NCI-H226 (cell line): ENCODE results near the gene ETDB.
"Not testable (repeated sequence)": the region's sequence is repeated elsewhere in the genome, so short reads cannot be mapped to it uniquely, and the experiment has no call there.

Source experiments
- DNase-seq: peaks from one replicate; pipeline ENCODE4 v3.0.0-alpha.2; 2015

The ETDB gene

DNA sequence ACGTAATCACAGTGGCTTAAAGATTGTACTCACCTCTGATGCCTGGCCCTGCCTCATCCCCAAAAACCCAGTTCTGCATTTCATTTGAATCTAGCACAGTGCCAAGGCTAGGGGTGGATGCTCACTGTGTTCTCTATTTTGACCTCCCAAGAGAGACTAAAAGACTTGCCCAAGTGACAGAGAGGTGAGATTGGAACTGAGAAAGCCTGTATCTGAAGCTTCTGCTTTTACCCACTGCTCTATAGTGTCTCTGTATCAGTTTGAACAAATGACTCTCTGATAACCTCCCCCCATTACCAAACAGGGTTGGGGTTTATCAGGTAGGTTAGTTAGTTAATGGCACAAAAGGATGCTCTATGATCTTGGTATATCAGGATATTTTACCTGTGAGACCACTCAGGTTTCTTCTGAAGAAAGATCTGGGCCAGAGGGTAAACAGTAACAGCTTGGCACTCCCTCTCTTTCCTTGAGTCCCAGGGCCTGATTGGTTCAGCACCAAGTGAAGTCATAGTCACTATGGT lies at the start of gene ETDB:
ETDB (minus strand) TSS at position 471 of the 521 bp plus-strand sequence. CDS start 1,265 bp downstream, outside the sequence.
- not testable (repeated sequence) for DNase-seq

DNA sequence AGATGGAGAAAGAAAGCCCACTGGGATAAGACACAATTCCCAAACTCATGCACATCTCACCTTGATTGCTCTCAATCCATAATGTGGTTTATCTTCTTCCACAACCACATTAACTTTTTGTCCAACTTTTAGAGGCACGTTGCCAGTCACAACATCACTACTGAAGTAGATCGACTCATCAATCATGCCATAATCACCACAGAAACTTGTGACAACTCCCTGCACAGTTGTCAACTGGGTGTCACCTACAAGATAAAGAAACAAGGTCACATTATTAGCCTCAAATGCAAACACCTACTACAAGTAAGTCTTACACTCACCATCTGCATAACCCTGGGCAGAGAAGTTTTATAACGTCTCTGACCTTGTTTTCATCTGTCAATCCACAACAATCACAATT lies 49.2 kb upstream of the ETDB start:
- not testable (repeated sequence) for DNase-seq

DNA sequence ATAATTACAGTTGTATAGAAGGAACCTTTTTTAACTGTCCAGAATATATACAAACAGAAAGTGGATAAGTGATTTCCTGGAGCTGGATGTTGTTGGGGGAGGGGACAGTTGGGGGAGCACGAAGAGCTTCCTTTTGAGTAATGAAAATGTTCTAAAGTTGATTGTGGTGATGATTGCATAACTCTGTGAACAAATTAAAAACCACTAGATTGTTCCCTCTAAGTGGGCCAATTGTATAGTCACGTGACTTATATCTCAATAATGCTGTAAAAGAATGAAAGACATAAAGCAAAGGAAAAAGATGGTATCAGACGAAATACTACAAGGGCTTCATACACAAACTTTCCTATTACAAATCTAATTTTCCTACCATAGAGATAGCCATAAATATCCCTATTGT lies 48.2 kb upstream of the ETDB start:
- no peak for DNase-seq

DNA sequence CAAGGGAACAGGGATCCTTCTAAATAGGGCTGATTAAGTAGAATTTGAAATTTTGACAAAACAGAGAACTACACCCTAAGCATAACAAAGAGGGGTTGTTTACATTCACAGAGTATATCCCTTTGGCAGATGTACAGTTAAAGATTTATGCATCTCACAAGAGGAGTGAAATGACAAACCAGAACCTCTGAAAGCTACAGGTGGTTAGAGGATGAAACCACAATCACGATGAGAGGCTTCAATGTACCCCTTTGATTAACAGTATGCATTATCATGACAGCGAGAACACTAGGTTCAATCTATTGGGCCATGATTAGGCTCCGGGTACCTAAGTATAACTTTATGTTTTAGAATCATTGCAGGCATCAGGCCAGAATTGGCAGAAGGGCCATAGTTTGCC lies 34.4 kb upstream of the ETDB start:
- DNase-seq = not testable (repeated sequence)

DNA sequence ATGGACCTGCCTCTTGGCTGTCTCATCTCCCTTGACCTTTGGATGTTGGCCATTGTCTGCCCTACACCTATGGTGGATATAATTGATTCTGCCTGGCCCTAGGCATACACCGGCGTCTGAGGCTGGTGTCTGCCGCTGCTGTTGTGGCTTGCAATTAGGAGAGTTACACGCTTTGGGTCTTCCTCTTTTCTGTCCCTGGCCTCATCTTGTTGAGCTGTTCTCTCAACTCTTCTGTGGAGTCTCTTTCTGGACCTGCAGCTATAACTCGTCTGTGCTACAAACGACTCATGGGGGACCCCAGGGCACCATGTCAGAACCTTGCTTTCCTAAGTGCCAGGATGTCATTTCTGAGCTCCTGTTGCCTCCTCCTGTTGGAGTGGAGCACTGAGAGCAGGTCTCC lies 5.8 kb upstream of the ETDB start:
- not testable (repeated sequence) for DNase-seq

DNA sequence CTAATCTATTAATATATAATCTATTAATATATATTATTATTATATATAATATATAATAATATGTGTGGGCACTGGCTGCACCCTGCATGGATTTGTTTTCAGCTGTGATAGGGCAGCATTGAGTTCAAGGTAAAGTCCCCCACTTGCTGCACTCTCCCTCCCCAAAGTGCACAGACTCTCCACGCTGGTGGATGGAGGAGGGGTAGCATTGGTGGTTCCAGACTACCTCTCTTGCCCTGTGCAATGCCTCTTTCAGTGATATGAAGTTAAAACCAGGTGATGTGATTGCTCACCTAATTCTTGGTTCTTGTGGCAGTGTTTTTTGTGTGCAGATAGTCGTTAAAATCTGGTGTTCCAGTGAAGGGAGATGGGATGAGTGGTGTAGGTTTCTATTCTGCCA lies 4.3 kb downstream of the ETDB start:
- DNase-seq = not testable (repeated sequence)

DNA sequence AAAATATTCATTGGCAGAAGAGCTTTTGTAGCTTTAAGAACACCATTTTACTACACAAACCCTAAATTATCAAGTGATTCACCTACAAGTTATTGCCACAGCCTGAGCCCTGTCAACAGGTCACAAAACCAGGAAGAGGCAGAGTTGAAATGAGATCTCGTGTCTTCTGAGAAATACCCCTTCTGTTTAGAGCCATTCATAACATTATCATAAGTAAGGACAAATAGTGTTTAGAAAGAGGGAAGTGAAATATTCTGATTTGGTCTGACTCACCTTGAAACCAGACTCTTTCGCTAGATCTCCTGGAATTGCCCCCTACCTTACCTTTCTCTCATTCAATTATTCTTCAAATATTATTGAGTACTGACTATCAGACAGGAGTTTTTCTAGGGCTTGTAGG lies 5.9 kb downstream of the ETDB start:
- no peak for DNase-seq

DNA sequence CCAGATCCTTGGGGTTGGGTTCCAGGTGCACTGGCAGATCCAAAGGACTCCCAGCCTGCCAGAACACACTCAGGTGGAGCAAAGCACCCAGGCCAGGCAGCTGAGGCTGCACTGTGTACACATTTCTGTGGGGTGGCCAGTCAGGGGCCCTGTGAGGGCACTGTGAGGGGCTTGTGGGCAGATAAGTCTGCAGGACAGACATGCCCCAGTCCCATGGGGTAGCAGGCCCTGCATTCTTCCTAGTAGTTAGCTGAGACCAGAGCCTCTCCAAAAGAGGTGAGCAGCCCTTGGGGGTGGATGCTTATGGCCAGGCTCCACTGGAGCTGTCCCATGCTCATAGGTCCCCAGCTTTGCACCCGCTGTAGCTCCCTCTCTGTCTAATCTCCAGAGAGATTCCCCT lies 7.6 kb downstream of the ETDB start:
- no peak for DNase-seq

DNA sequence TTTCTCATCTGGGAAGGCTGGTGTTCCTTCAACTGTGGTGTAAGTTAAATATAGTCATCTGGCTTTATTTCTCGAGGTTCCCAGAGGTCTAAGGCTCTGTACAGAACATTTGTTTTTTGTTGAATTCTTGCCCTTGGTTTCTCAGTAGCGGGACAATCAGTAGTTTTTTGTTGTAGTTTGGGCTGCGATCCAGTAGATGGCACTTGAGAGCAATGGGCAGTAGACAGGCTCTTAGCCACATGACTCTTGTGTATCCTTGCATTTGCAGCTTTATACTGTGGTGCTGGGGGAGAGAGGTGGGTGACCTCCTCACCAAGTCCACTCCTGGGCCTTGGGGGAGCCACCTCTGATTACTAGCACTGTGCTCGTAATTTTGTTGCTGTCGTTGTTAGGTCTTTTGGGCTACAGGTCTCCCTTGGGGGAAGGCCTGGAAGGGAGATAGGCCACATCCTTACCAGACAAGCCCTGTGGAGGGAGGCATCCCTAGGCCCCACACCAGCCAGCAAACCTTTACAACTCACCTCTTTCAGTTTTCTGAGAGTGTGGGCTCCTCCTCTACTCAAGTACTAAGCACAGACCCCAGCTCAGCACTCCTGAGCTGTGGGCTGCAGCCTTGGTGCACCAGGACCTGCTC lies 8.1 kb downstream of the ETDB start:
- DNase-seq = peak; percentile 9

DNA sequence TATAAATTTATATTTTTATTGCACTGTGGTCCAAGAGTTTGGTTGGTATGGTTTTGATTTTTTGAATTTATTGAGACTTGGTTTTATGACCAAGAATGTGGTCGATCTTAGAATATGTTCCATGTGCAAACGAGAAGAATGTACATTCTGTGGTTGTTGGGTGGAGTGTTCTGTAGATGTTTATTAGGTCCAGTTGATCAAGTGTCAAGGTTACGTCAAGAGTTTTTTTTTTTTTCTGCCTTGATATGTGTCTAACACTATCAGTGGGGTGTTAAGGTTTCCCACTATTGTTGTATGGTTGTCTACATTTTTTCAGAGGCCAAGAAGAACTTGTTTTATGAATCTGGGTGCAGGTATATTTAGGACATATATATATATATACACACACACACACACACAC lies 10.8 kb downstream of the ETDB start:
- DNase-seq = no peak

DNA sequence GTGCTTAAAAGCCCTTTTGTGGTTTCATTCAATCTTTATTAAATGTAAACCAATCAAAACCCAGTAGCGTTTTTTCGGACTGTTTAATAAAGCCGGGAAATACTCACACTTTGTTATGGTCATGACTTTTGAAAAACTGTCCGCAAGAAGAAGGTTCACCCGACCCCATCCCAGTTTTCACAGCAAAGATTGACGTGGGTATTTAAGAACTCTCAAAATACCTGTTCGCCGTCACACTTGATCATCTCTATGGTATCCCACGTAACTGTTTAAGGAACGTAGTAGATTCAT lies 20.9 kb downstream of the ETDB start:
- DNase-seq = no peak

DNA sequence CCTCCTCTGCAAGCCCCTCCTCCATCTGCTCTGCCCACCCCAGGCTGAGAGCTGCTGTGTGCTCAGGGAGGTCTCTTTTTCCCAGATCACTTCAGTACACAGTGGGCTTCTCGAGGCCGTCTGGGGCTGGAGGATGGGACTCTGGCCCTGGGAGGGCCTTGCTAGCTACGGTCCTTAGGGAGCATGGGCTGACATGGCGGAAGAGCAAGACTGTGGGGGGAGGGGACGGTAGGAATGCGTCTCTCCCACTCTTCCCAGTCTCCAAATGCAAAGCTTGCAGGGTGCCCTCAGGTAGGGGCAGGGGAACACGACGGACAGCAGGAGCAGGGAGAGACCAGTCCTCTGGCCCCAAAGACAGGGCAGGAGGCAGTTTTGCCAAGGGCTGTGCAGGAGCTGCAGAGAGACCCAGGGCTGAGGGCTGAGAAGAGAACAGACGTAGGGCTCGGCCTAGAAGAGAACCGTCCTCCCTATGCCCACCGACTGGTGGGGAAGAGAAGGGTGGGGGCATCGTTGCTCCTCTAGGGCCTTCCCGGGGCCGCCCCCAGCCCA lies 23.1 kb downstream of the ETDB start:
- not testable (repeated sequence) for DNase-seq

DNA sequence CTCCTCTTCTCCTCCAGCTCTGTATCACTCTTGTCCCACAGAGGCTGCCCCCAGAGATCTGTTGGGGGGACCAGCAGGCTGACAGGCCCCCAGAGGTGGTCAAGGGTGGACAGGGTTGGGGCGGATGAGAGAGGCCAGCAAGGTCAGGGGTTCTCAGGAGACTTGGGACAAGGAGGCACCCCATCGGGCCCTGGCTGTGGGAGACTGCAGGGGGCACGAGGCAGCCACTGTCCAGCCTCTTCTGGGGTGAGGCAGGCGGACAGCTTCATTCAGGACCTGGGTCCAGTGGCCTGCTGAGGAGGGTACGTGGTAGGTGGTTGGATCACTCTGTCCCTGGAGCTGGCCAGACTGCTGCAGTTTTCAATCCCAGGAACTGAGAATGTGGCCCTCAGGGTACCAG lies 24.6 kb downstream of the ETDB start:
- DNase-seq = no peak

DNA sequence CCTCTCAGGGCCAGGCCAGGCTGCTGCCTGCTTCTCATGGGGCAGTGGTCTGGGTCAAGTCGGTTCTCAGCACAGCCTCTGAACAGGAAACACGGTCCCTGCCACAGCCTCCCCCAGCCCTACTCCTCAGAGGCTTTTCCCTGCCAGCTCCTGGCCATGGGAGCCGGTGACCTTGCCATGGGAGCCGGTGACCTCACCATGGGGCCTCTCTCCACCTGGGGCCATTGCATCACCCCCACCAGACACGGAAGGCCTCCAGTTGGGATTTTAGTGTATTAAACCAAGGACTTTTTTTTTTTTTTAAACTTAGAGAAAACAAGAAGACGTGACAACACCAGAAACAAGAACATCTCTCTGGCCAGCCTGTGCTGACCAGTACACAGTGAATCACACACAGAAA lies 25.6 kb downstream of the ETDB start:
- DNase-seq = no peak

DNA sequence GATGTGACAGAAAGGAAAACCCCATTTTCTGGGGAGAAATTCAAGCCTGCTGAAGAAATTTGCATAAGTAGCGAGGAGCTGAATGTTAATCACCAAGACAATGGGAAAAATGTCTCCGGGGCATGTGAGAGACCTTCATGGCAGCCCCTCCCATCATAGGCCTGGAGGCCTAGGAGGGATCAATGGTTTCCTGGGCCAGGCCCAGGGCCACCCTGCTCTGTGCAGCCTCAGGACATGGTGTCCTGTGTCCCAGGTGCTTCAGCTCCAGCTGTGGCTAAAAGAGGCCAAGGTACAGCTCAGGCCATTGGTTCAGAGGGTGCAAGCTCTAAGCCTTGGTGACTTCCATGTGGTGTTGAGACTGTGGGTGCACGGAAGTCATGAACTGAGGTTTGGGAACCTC lies 31.2 kb downstream of the ETDB start:
- no peak for DNase-seq

DNA sequence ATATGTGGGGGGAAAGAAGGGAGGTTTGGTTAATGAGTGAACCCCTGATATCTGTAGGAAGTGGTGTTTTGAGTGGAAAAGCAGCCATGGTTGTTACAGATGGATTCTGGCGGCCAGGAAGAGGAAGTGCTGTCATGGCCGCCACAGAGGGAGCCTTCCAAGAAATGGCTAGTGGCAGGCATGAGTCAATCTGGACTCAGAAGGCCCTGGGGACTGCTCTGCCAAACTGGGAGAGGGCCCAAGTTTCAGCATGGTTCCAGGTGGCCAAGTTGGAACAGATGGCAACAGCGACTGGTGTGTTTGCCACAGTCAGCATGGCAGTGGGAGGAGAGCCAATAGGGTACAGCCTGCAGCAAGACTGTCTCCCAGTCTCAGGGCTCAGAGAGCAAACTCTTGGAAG lies 32.5 kb downstream of the ETDB start:
- DNase-seq = no peak

DNA sequence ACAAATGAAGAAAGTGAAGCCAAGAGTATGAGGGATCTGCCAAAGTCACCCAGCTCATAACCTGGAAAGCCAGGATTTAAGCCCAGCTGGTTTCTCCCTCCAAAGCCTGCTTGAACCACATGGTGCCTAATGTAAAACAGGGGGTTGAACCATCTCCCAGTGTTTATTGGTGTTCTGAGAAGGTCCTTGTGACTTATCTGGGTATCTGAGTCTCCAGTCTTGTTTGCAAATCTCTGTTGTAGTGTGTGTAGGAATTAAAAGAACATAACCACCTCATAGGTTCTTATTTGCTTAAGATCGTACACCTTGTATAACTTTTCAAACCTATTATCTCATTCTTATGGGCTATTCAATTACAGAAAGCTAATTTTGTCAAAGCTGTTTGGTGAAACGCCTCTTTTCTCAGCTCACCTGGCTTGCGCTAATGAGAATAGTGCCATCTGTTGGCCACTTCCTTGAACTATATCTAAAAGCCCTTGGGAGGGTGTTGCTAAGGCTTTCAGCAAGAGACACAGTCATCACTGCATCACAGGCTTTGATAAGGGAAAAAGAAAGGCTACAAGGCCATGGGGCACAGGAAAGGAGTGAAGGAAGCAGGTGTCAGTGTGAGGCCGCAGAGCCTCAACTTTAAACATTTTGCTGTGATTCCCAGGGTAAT lies 34.0 kb downstream of the ETDB start:
- DNase-seq = peak; percentile 57

DNA sequence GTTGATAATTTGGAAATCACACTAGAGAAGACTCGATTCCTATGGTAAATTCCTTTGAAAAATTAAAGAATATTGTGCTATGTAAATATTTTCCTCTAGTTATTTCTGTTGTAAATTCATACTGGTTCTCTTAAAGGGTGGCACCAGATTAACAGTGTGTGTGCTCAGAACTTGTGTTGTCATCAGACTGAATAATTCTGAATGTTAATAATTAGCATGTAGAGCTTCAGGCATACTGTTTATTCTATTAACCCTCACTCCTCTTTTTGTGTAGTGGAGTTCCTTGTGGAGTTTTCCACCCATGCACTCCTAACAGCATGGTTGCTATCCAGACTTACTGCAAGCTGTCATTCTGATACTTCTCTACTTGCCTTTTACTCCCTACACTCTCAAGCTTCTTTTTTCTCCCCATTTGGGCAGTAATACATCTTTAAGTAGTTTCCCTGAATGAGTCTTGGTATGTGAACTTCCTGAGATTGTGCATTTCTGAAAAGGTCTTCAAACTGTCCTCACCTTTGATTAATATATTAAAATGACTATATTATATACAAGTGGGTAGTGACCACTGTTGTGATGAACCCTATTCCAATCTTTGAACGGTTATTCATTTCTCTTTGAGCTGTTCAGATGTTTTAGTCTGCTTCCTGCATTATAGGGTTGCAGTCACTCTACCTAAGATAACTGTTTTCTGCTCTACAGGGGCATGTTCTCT lies 38.5 kb downstream of the ETDB start:
- DNase-seq = no peak
